ENCODE measurements around the gene LY6G6D. TPM values are rescaled to one million over a fixed set of nuclear protein-coding genes. Genes with fewer than 3 reads are reported as not detected.

Gene LY6G6D
- total and polyA plus RNA-seq, 2 of the 13 experiments (the other 11 are each of a cell fraction or from before 2014, with no cell fraction given): not detected

- TF ChIP-seq, protein P1, sequence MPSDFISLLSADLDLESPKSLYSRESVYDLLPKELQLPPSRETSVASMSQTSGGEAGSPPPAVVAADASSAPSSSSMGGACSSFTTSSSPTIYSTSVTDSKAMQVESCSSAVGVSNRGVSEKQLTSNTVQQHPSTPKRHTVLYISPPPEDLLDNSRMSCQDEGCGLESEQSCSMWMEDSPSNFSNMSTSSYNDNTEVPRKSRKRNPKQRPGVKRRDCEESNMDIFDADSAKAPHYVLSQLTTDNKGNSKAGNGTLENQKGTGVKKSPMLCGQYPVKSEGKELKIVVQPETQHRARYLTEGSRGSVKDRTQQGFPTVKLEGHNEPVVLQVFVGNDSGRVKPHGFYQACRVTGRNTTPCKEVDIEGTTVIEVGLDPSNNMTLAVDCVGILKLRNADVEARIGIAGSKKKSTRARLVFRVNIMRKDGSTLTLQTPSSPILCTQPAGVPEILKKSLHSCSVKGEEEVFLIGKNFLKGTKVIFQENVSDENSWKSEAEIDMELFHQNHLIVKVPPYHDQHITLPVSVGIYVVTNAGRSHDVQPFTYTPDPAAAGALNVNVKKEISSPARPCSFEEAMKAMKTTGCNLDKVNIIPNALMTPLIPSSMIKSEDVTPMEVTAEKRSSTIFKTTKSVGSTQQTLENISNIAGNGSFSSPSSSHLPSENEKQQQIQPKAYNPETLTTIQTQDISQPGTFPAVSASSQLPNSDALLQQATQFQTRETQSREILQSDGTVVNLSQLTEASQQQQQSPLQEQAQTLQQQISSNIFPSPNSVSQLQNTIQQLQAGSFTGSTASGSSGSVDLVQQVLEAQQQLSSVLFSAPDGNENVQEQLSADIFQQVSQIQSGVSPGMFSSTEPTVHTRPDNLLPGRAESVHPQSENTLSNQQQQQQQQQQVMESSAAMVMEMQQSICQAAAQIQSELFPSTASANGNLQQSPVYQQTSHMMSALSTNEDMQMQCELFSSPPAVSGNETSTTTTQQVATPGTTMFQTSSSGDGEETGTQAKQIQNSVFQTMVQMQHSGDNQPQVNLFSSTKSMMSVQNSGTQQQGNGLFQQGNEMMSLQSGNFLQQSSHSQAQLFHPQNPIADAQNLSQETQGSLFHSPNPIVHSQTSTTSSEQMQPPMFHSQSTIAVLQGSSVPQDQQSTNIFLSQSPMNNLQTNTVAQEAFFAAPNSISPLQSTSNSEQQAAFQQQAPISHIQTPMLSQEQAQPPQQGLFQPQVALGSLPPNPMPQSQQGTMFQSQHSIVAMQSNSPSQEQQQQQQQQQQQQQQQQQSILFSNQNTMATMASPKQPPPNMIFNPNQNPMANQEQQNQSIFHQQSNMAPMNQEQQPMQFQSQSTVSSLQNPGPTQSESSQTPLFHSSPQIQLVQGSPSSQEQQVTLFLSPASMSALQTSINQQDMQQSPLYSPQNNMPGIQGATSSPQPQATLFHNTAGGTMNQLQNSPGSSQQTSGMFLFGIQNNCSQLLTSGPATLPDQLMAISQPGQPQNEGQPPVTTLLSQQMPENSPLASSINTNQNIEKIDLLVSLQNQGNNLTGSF (CRISPR knock-in tag; IDR thresholded peaks at IDR 0.05): 0 out of 2 replicates have a peak, but pooled peaks have one; percentile 63
- TF ChIP-seq ZHX1 (CRISPR knock-in tag; IDR thresholded peaks at IDR 0.05; ENCODE audit: low read depth) (peak; percentile 20; the same call in 1 of the 2 replicates), ZNF816 (CRISPR knock-in tag; IDR thresholded peaks at IDR 0.05; ENCODE audit: borderline replicate concordance) (no peak), ZNF234 (CRISPR knock-in tag; conservative IDR thresholded peaks at IDR 0.05) (no peak), KLF9 (CRISPR knock-in tag; IDR thresholded peaks at IDR 0.05; ENCODE audit: low read depth) (0 out of 2 replicates have a peak, but pooled peaks have one; percentile 58), RBM22 (optimal IDR thresholded peaks at IDR 0.05; ENCODE audit: low read length) (no peak), YEATS4 (CRISPR knock-in tag; IDR thresholded peaks at IDR 0.05; ENCODE audit: borderline replicate concordance) (peak; percentile 88), FOXJ3 (CRISPR knock-in tag; IDR thresholded peaks at IDR 0.05; ENCODE audit: borderline replicate concordance) (peak; percentile 66; the same call in 1 of the 2 replicates), ZNF362 (CRISPR knock-in tag; IDR thresholded peaks at IDR 0.05; ENCODE audit: borderline replicate concordance) (no peak; the same call in 1 of the 2 replicates), HMGA1 (CRISPR knock-in tag; conservative IDR thresholded peaks at IDR 0.05) (no peak), HNRNPK (IDR thresholded peaks at IDR 0.05; ENCODE audit: low read depth, low read length, poor library complexity, severe bottlenecking) (peak; percentile 96)
- TF ChIP-seq, protein P2, sequence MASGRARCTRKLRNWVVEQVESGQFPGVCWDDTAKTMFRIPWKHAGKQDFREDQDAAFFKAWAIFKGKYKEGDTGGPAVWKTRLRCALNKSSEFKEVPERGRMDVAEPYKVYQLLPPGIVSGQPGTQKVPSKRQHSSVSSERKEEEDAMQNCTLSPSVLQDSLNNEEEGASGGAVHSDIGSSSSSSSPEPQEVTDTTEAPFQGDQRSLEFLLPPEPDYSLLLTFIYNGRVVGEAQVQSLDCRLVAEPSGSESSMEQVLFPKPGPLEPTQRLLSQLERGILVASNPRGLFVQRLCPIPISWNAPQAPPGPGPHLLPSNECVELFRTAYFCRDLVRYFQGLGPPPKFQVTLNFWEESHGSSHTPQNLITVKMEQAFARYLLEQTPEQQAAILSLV (CRISPR knock-in tag; IDR thresholded peaks at IDR 0.05; ENCODE audit: borderline replicate concordance): peak; percentile 19; the same call in 1 of the 2 replicates
- TF ChIP-seq, protein P3, sequence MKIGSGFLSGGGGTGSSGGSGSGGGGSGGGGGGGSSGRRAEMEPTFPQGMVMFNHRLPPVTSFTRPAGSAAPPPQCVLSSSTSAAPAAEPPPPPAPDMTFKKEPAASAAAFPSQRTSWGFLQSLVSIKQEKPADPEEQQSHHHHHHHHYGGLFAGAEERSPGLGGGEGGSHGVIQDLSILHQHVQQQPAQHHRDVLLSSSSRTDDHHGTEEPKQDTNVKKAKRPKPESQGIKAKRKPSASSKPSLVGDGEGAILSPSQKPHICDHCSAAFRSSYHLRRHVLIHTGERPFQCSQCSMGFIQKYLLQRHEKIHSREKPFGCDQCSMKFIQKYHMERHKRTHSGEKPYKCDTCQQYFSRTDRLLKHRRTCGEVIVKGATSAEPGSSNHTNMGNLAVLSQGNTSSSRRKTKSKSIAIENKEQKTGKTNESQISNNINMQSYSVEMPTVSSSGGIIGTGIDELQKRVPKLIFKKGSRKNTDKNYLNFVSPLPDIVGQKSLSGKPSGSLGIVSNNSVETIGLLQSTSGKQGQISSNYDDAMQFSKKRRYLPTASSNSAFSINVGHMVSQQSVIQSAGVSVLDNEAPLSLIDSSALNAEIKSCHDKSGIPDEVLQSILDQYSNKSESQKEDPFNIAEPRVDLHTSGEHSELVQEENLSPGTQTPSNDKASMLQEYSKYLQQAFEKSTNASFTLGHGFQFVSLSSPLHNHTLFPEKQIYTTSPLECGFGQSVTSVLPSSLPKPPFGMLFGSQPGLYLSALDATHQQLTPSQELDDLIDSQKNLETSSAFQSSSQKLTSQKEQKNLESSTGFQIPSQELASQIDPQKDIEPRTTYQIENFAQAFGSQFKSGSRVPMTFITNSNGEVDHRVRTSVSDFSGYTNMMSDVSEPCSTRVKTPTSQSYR (CRISPR knock-in tag; IDR thresholded peaks at IDR 0.05; ENCODE audit: borderline replicate concordance): peak; percentile 54; the same call in 1 of the 2 replicates
These were observed 49.4 kb upstream of the LY6G6D start, which contains the start of gene CSNK2B (continued) for GRCh38 chr6:31665501-31666336.

Data from HepG2 (cell line).